Activated gamma-delta T cell treated with anti-CD3 and anti-CD28 coated beads, Interleukin-2, amount 50 U/mL, for 16 hours (primary cell): ENCODE data around the gene FBXO9.

Experiments
- DNase-seq: peaks from one replicate; pipeline ENCODE4 v3.0.0-alpha.2; 2020; ENCODE audit warnings: low read depth

FBXO9 gene

GRCh38 chr6:53095270-53095669 lies 30.1 kb downstream of the FBXO9 start:
- no peak for DNase-seq

- DNase-seq, result no peak
Measured at GRCh38 chr6:53095716-53096115, 30.5 kb downstream of the FBXO9 start.

GRCh38 chr6:53100561-53100960 lies 35.4 kb downstream of the FBXO9 start:
- DNase-seq, result no peak

GRCh38 chr6:53101006-53101405 lies 35.8 kb downstream of the FBXO9 start:
- DNase-seq, result no peak

GRCh38 chr6:53103993-53104675 lies 38.9 kb downstream of the FBXO9 start:
- DNase-seq, result no peak

- no peak for DNase-seq
Measured at GRCh38 chr6:53104916-53105315, 39.7 kb downstream of the FBXO9 start.

GRCh38 chr6:53107091-53107490 lies 41.9 kb downstream of the FBXO9 start:
- no peak for DNase-seq

- no peak for DNase-seq
Measured at GRCh38 chr6:53109612-53110011, 44.4 kb downstream of the FBXO9 start.

- DNase-seq, result no peak
Measured at GRCh38 chr6:53111865-53112264, 46.7 kb downstream of the FBXO9 start.

- DNase-seq, result no peak
Measured at GRCh38 chr6:53112404-53112803, 47.2 kb downstream of the FBXO9 start.

GRCh38 chr6:53112871-53113270 lies 47.7 kb downstream of the FBXO9 start:
- no peak for DNase-seq

GRCh38 chr6:53113742-53114141 lies 48.5 kb downstream of the FBXO9 start:
- DNase-seq, result no peak

GRCh38 chr6:53115113-53115512 lies 49.9 kb downstream of the FBXO9 start:
- DNase-seq, result no peak

- DNase-seq, result no peak
Measured at GRCh38 chr6:53115741-53116140, 50.5 kb downstream of the FBXO9 start.

- DNase-seq, result no peak
Measured at GRCh38 chr6:53119349-53119748, 54.1 kb downstream of the FBXO9 start.

GRCh38 chr6:53119772-53120409 lies 54.7 kb downstream of the FBXO9 start:
- DNase-seq, result no peak

- no peak for DNase-seq
Measured at GRCh38 chr6:53124131-53124800, 59.1 kb downstream of the FBXO9 start.

- DNase-seq, result no peak
Measured at GRCh38 chr6:53125276-53125675, 60.1 kb downstream of the FBXO9 start.

- DNase-seq, result no peak
Measured at GRCh38 chr6:53128842-53129241, 63.6 kb downstream of the FBXO9 start.

- DNase-seq, result no peak
Measured at GRCh38 chr6:53130569-53131290, 65.5 kb downstream of the FBXO9 start.

GRCh38 chr6:53133961-53134360 lies 68.8 kb downstream of the FBXO9 start:
- no peak for DNase-seq

- DNase-seq, result no peak
Measured at GRCh38 chr6:53134601-53135235, 69.5 kb downstream of the FBXO9 start.
